Measurements from ENCODE around the gene PAPPA.

PAPPA gene

DNA sequence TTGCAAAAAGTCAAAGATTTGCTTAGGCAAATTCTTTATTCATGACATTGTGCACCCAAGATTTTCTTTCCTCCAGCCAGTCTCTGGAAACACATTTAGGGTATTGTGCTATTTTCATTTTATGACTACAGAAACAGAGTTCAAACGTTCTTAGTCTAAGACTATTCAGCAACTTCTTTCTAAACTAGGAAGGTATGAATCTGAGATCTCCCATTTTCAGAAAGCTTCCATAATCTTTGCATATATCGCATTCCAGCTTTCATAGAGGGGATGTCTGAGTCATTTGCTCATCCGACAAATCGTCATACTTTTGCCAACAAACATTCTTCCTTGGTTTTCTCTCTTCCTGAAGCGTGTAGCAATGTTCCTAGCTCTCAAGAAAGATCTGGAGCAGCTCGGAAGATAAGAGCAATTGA, 1.6 kb upstream of the PAPPA start:
- Histone ChIP-seq H3K4me3 (ENCODE audit: low read length) (no peak overlapping the region), H3K36me3 (ENCODE audit: control insufficient read depth, insufficient read depth, low read length) (no peaks in the 10 kb centered on the region), H3K9me3 (ENCODE audit: control insufficient read depth, insufficient read depth, low read length) (no peaks in the 10 kb centered on the region), H3K4me1 (ENCODE audit: control insufficient read depth, insufficient read depth, low read length) (no peaks in the 10 kb centered on the region; the same call in 1 of the 2 replicates), H3K27me3 (ENCODE audit: control insufficient read depth, insufficient read depth, low read length) (peaks cover 18% of the 10 kb centered on the region), H3K27ac (ENCODE audit: low read length) (no peak overlapping the region)
- no peak for DNase-seq (ENCODE audit: low read depth, low spot score)
- no CpG with 5 or more reads among the region's 6 CpGs for WGBS (ENCODE audit: insufficient coverage, insufficient read length)

DNA sequence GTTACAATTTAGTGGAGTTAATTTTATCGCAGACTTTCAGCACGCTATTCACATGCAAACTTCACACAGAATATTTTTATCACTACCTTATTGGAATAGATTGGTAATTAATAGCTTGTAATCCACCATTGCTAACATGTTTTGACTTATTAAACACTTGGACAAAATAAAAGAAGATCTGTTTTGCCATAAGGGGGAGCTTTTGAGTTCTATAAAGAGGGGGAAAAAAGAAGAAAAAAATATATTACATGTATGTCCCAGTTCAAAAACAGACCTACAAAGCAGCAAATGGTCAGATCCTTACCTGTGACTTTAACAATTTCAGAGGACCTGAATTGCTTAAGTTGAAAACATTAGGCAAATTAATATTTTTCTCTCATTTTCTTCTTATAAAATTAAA, 1.2 kb upstream of the PAPPA start:
- H3K4me1 ChIP-seq (ENCODE audit: control insufficient read depth, insufficient read depth, low read length), result no peaks in the 10 kb centered on the region; the same call in 1 of the 2 replicates
- no peak for DNase-seq (ENCODE audit: low read depth, low spot score)
- no peak overlapping the region for H3K4me3 ChIP-seq (ENCODE audit: low read length)
- no peak overlapping the region for H3K27ac ChIP-seq (ENCODE audit: low read length)
- no peaks in the 10 kb centered on the region for H3K9me3 ChIP-seq (ENCODE audit: control insufficient read depth, insufficient read depth, low read length)
- no CpG with 5 or more reads among the region's 2 CpGs for WGBS (ENCODE audit: insufficient coverage, insufficient read length)
- H3K36me3 ChIP-seq (ENCODE audit: control insufficient read depth, insufficient read depth, low read length), result no peaks in the 10 kb centered on the region
- H3K27me3 ChIP-seq (ENCODE audit: control insufficient read depth, insufficient read depth, low read length), result peaks cover 18% of the 10 kb centered on the region

DNA sequence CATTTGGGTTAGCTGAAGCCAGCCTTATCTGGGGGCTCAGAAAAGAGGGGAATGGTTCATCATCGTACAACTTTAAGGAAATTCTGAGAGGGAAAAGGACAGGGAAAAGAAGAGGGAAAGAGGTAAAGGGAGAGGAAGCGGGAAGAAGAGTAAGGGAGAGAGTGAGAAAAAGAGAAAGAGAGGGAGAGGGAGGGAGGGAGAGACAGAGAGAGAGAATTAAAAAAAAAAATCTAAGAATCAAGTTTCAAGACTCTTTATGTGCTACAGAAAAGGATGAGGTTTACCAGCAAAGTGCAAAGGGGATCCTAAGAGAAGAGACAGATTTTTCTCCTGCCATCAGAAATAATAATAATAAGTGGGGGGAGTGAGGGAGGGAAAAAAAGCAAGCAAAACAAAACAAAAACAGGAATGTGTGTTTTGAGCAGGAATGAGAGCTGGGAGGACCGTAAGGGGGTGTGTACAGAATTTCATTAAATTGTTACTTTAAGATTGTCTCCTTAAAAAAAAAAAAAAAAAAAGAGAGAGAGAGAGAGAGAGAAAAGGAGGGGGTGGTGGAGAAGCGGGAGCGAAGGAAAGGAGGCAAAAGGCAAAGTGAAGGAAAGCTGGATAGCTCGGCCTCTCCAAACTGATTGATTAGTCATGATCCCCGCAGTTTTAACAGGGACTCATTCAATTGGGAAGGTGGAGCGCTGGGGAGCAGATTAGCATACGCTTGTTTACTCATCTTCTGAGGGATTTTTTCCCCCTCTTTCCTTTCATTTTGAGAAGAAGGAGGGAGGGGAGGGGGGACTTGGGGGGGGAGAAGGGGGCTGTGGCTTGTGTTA, 438 bp upstream of the PAPPA start:
- no peak for DNase-seq (ENCODE audit: low read depth, low spot score)
- no CpG with 5 or more reads among the region's 9 CpGs for WGBS (ENCODE audit: insufficient coverage, insufficient read length)
- H3K36me3 ChIP-seq (ENCODE audit: control insufficient read depth, insufficient read depth, low read length), result no peaks in the 10 kb centered on the region
- H3K27me3 ChIP-seq (ENCODE audit: control insufficient read depth, insufficient read depth, low read length), result peaks cover 18% of the 10 kb centered on the region
- no peaks in the 10 kb centered on the region; the same call in 1 of the 2 replicates for H3K4me1 ChIP-seq (ENCODE audit: control insufficient read depth, insufficient read depth, low read length)
- H3K9me3 ChIP-seq (ENCODE audit: control insufficient read depth, insufficient read depth, low read length), result no peaks in the 10 kb centered on the region
- no peak overlapping the region for H3K27ac ChIP-seq (ENCODE audit: low read length)
- H3K4me3 ChIP-seq (ENCODE audit: low read length), result no peak overlapping the region; the same call in 1 of the 2 replicates

DNA sequence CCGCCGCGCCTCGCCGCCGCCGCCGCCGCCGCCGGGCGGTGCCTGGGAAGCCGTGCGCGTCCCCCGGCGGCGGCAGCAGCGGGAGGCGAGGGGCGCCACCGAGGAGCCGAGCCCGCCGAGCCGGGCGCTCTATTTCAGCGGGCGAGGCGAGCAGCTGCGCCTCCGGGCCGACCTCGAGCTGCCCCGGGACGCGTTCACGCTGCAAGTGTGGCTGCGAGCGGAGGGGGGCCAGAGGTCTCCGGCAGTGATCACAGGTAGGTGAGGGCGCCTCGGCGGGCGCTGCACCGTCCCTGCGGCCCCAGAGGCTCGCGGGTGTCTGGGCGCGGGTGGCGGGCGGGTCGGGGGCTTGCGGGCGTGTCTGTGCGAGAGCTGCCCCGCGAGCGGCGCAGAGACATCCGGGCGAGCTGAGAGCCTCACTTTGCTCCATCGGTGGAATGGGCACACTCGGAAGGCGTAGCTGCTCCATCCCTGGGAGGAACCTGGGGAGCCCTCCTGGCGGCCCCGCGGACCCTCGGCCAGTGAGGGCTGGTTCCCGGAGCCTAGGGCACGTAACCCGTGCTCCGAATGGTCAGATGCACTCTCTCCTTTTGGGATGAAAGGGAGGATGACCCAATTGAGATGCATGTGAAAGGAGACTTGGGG, 864 bp downstream of the PAPPA start:
- no CpG with 5 or more reads among the region's 74 CpGs for WGBS (ENCODE audit: insufficient coverage, insufficient read length)
- peak overlapping the region; percentile 63 for H3K4me3 ChIP-seq (ENCODE audit: low read length)
- DNase-seq (ENCODE audit: low read depth, low spot score), result no peak
- peaks cover 20% of the 10 kb centered on the region for H3K27me3 ChIP-seq (ENCODE audit: control insufficient read depth, insufficient read depth, low read length)
- no peaks in the 10 kb centered on the region; the same call in 1 of the 2 replicates for H3K4me1 ChIP-seq (ENCODE audit: control insufficient read depth, insufficient read depth, low read length)
- no peak overlapping the region for H3K27ac ChIP-seq (ENCODE audit: low read length)
- no peaks in the 10 kb centered on the region for H3K9me3 ChIP-seq (ENCODE audit: control insufficient read depth, insufficient read depth, low read length)
- no peaks in the 10 kb centered on the region for H3K36me3 ChIP-seq (ENCODE audit: control insufficient read depth, insufficient read depth, low read length)

DNA sequence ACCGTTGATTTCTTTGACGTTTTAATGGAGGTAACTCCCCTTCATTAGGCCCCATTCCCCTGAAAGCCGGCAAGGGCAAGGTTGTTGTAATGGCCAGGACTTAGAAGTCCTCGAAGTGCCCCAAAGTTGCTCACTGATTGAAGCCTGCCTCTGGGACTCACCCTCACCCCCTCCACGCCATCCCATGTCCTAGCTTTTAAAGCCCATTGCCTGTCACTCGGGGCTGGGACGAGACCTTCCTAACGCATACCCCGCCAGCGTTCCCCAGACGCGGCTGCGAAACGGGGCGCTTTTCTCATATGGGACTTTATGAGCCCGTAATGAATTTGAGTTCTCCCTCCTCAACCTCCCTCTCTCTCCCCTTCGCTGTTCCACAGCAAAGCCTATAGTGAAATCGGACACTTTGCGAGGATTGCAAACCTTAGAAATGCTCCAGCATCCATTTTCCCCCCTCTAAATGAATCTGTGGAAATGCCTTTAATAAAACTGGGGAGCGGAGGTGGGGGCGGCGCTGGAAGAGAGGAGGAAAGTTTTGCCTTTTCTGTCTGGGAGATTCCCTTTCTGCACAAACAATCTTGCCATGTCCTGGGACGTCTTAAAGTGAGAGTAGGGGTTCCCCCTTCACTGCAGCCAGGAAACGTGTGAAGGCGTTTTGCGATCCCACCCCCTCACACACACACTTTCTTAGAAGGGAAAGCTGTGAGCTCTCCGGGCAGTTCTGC, 1.5 kb downstream of the PAPPA start:
- Histone ChIP-seq H3K9me3 (ENCODE audit: control insufficient read depth, insufficient read depth, low read length) (no peaks in the 10 kb centered on the region), H3K36me3 (ENCODE audit: control insufficient read depth, insufficient read depth, low read length) (no peaks in the 10 kb centered on the region), H3K4me3 (ENCODE audit: low read length) (peak overlapping the region; percentile 63; the same call in 1 of the 2 replicates), H3K27ac (ENCODE audit: low read length) (no peak overlapping the region), H3K27me3 (ENCODE audit: control insufficient read depth, insufficient read depth, low read length) (peaks cover 20% of the 10 kb centered on the region), H3K4me1 (ENCODE audit: control insufficient read depth, insufficient read depth, low read length) (no peaks in the 10 kb centered on the region; the same call in 1 of the 2 replicates)
- no CpG with 5 or more reads among the region's 27 CpGs for WGBS (ENCODE audit: insufficient coverage, insufficient read length)
- no peak for DNase-seq (ENCODE audit: low read depth, low spot score)

DNA sequence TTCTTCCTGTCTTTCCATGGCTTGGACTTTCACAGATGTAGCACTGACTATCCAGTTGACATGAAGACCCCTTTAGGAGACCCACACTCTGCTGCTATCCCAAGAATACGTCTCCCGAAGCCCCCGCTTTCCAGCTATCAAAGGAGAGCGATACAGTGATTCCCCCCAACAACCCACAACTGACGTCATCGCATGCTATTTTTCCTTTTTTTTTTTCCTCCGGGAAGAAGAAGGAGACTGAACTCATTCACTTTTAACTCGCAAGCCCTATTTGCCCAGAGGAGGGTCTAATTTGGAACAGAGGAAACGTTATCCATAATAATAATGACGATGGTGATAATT, 2.1 kb downstream of the PAPPA start:
- no peaks in the 10 kb centered on the region for H3K36me3 ChIP-seq (ENCODE audit: control insufficient read depth, insufficient read depth, low read length)
- no CpG with 5 or more reads among the region's 10 CpGs for WGBS (ENCODE audit: insufficient coverage, insufficient read length)
- H3K9me3 ChIP-seq (ENCODE audit: control insufficient read depth, insufficient read depth, low read length), result no peaks in the 10 kb centered on the region
- peaks cover 20% of the 10 kb centered on the region for H3K27me3 ChIP-seq (ENCODE audit: control insufficient read depth, insufficient read depth, low read length)
- H3K27ac ChIP-seq (ENCODE audit: low read length), result no peak overlapping the region
- DNase-seq (ENCODE audit: low read depth, low spot score), result no peak
- H3K4me3 ChIP-seq (ENCODE audit: low read length), result peak overlapping the region; percentile 63; the same call in 1 of the 2 replicates
- H3K4me1 ChIP-seq (ENCODE audit: control insufficient read depth, insufficient read depth, low read length), result no peaks in the 10 kb centered on the region; the same call in 1 of the 2 replicates

DNA sequence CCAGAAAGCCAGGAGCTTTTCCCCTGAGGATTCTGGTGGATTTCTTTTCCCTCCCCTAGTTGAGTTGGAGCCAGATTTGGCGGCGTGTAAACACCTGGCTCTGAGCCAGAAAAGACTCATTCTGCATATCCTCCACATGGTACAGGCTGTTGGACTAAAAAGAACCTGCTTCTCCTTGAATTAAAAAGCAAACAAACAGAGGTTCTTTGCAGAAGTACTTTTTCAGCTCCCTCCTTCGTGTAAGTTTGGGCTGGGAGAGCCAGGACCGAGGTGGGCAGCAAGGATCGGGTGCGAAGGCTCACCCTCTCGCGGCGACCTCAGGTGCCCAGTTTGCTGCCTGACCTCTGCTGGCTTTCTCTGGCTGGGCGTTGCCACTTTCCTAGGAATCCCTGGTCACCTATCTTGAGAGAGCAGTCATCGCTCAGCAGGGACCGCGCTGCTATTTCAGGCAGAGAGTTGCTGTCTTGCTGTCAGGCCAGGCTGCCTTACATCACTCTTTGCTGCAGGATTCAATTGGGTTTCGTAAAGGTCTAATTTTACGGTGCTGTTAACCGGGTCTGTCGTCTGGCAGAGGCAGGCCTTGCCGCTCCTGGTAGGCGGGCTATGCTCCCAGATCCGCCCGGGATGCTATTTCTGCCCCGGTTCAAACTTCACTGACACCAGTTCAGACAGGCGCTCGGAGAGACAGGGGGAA, 3.2 kb downstream of the PAPPA start:
- H3K27ac ChIP-seq (ENCODE audit: low read length), result no peak overlapping the region
- H3K4me3 ChIP-seq (ENCODE audit: low read length), result peak overlapping the region; percentile 2; the same call in 1 of the 2 replicates
- DNase-seq (ENCODE audit: low read depth, low spot score), result no peak
- WGBS (ENCODE audit: insufficient coverage, insufficient read length), result no CpG with 5 or more reads among the region's 24 CpGs
- no peaks in the 10 kb centered on the region; the same call in 1 of the 2 replicates for H3K4me1 ChIP-seq (ENCODE audit: control insufficient read depth, insufficient read depth, low read length)
- no peaks in the 10 kb centered on the region for H3K36me3 ChIP-seq (ENCODE audit: control insufficient read depth, insufficient read depth, low read length)
- peaks cover 20% of the 10 kb centered on the region for H3K27me3 ChIP-seq (ENCODE audit: control insufficient read depth, insufficient read depth, low read length)
- no peaks in the 10 kb centered on the region for H3K9me3 ChIP-seq (ENCODE audit: control insufficient read depth, insufficient read depth, low read length)

DNA sequence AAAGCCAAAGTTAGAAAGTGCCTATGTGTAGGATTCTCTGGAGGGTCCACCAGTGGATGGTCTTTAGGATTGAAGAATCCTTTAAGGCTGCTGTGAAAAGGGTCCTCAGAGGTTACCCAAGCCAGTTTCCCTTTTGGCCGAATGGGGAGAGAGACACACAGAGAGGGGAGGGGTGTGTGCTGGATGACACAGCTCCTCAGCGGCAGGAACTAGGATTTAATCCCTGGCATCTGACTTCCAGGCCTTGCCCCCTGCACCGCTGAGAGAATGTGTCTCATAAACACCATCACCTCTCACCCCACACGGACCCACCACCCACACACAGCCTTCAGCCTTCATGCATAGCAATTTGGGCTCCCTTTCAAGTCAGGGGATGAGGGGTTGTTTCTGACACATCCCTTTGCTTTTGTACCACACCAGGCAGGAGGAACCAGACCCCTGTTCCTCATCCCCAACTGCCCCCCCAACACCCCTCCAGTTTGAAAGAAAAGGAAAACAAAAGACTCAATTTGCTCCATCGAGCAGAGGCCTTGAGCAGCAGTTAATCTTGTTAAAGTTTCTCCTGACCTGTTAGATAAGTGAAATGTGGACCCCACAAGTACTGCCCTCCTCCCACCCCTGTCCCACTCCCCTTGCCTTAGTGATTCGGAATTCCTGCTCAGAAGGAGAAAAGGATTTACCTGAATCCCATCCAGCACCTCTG, 4.0 kb downstream of the PAPPA start:
- H3K36me3 ChIP-seq (ENCODE audit: control insufficient read depth, insufficient read depth, low read length), result no peaks in the 10 kb centered on the region
- no CpG with 5 or more reads among the region's 6 CpGs for WGBS (ENCODE audit: insufficient coverage, insufficient read length)
- H3K9me3 ChIP-seq (ENCODE audit: control insufficient read depth, insufficient read depth, low read length), result no peaks in the 10 kb centered on the region
- DNase-seq (ENCODE audit: low read depth, low spot score), result no peak
- H3K4me1 ChIP-seq (ENCODE audit: control insufficient read depth, insufficient read depth, low read length), result no peaks in the 10 kb centered on the region; the same call in 1 of the 2 replicates
- no peak overlapping the region for H3K4me3 ChIP-seq (ENCODE audit: low read length)
- no peak overlapping the region for H3K27ac ChIP-seq (ENCODE audit: low read length)
- H3K27me3 ChIP-seq (ENCODE audit: control insufficient read depth, insufficient read depth, low read length), result peaks cover 20% of the 10 kb centered on the region

DNA sequence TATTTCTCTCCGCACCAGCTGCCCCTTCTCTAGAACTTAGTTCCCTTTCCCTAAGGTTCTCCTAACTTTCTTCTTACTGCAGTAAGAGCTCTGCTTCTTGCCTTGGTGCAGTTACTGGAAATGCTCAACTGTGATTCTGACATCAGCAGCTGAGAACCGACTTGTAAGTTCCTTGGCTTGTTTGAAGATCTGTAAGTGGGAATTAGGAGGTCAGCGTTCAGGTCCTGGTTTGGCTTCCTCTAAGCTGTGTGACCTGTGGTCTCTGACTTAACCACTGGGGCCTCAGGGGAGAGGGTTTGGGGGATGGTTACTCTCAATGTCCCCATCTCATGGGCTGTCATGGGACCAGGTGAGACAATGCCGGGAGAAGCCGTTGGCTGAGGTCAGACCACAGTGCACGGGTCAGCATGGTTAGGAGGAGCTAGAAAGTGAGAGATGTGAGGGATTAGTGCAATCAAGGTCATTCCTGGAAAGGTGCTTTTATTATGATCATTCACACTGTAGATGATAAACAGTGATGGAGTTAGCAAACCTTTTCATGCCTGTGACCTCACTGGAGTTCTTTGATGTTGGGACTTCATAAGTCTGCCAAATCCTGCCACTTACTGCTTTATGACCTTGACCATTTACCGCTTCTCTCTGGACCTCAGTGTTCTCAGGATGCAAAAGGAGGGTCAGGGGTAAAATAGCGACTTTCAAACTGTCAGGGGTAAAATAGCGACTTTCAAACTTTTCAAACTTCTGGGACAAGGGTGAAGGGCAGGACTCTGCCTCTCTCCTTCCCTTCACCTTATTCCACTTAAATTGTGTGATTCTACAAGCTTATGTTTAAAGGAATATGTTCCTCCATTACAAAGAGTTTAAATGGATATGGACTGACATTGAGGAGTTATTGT, 7.3 kb downstream of the PAPPA start:
- Histone ChIP-seq H3K4me1 (ENCODE audit: control insufficient read depth, insufficient read depth, low read length) (no peaks in the 10 kb centered on the region; the same call in 1 of the 2 replicates), H3K9me3 (ENCODE audit: control insufficient read depth, insufficient read depth, low read length) (no peaks in the 10 kb centered on the region), H3K27ac (ENCODE audit: low read length) (no peak overlapping the region), H3K36me3 (ENCODE audit: control insufficient read depth, insufficient read depth, low read length) (no peaks in the 10 kb centered on the region), H3K4me3 (ENCODE audit: low read length) (no peak overlapping the region), H3K27me3 (ENCODE audit: control insufficient read depth, insufficient read depth, low read length) (peaks cover 6% of the 10 kb centered on the region; the same call in 1 of the 2 replicates)
- WGBS (ENCODE audit: insufficient coverage, insufficient read length), result no CpG with 5 or more reads among the region's 9 CpGs
- no peak for DNase-seq (ENCODE audit: low read depth, low spot score)

Measured in iPS DF 6.9 (cell line).